ENCODE results near the gene PPIL6.

- no peak for TF ChIP-seq CTCF (IDR thresholded peaks at IDR 0.05)
- TF ChIP-seq POLR2A (IDR thresholded peaks at IDR 0.05): no peak
- no peak for TF ChIP-seq EP300 (IDR thresholded peaks at IDR 0.05)
These were observed 44.2 kb downstream of the PPIL6 start for GRCh38 chr6:109396046-109396718.

Measured in tibial nerve (tissue), 4 donors.